SK-N-SH (cell line): ENCODE results near the gene JOSD2.

Source experiments
- EP300 ChIP-seq, 2 experiments: IDR thresholded peaks; 2 replicates each; pipeline versions ENCODE4 v1.4.0 to v1.6.1; 2012; ENCODE audit warnings: borderline replicate concordance in 1 of 2, low read depth in 1 of 2, low read length in 1 of 2
- EZH2phosphoT487 ChIP-seq: fragments of 200-600 bp; sonication (generic); IDR thresholded peaks from 2 replicates; pipeline ENCODE4 v1.6.1; 2017; ENCODE audit warnings: low read depth, mixed run types, mild to moderate bottlenecking, antibody characterized with exemption, moderate library complexity, borderline replicate concordance
- FOSL2 ChIP-seq: IDR thresholded peaks from 2 replicates; pipeline ENCODE4 v1.4.0; 2012; ENCODE audit warnings: low read depth, mild to moderate bottlenecking, moderate library complexity, borderline replicate concordance
- MXI1 ChIP-seq: IDR thresholded peaks from 2 replicates; pipeline ENCODE4 v1.6.1; 2012; ENCODE audit warnings: mild to moderate bottlenecking, low read depth, low read length, improper control_type of control experiment
- NFIC ChIP-seq: IDR thresholded peaks from 2 replicates; pipeline ENCODE4 v1.4.0; 2012; ENCODE audit warnings: borderline replicate concordance
- NRF1 ChIP-seq: IDR thresholded peaks from 2 replicates; pipeline ENCODE4 v1.6.1; 2012; ENCODE audit warnings: low read depth, mild to moderate bottlenecking, low read length
- POLR2AphosphoS5 ChIP-seq: IDR thresholded peaks from 2 replicates; pipeline ENCODE4 v1.6.1; 2012; ENCODE audit warnings: low read depth, low read length
- RCOR1 ChIP-seq: fragments of 150-350 bp; IDR thresholded peaks from 2 replicates; pipeline ENCODE4 v1.6.1; 2017; ENCODE audit warnings: antibody characterized with exemption, low read length
- RFX5 ChIP-seq: IDR thresholded peaks from 2 replicates; pipeline ENCODE4 v1.6.1; 2012; ENCODE audit warnings: mild to moderate bottlenecking, improper control_type of control experiment, low read length
- TCF12 ChIP-seq: IDR thresholded peaks from 2 replicates; pipeline ENCODE4 v1.4.0; 2012
- TEAD4 ChIP-seq: IDR thresholded peaks from 2 replicates; pipeline ENCODE4 v1.4.0; 2012; ENCODE audit warnings: mild to moderate bottlenecking, borderline replicate concordance; ENCODE audit not compliant: insufficient read depth
- TF ChIP-seq, protein P1 (sequence below): fragments of 200-600 bp; sonication (generic); IDR thresholded peaks from 2 replicates; pipeline ENCODE4 v1.6.1; 2017; ENCODE audit warnings: antibody characterized with exemption, mild to moderate bottlenecking, moderate library complexity
- TF ChIP-seq, protein P2 (sequence below): IDR thresholded peaks from 2 replicates; pipeline ENCODE4 v1.6.1; 2012; ENCODE audit warnings: mild to moderate bottlenecking, low read depth, low read length, moderate library complexity
- TF ChIP-seq, protein P3 (sequence below): IDR thresholded peaks from 2 replicates; pipeline ENCODE4 v1.4.0; 2012; ENCODE audit warnings: low read depth

DNA sequence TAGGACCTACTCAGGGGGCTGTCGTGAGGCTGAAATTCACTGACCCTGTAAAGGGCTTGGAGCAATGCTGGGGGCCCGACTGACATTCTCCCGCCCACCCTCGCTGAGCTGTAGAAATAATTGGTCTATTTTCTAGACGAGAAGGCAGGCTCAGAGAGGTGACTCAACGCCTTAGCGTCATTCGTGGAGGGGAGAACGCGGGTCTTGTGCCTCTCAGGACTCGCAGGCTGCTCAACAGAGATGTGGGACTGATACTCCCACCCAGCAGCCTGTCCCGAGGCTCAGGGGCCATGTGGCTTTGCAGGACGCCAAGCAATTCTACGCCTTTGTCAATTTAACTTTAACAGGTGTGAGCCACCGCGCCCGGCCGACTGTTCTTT, 26.3 kb upstream of the JOSD2 start:
- TF ChIP-seq, protein P1, sequence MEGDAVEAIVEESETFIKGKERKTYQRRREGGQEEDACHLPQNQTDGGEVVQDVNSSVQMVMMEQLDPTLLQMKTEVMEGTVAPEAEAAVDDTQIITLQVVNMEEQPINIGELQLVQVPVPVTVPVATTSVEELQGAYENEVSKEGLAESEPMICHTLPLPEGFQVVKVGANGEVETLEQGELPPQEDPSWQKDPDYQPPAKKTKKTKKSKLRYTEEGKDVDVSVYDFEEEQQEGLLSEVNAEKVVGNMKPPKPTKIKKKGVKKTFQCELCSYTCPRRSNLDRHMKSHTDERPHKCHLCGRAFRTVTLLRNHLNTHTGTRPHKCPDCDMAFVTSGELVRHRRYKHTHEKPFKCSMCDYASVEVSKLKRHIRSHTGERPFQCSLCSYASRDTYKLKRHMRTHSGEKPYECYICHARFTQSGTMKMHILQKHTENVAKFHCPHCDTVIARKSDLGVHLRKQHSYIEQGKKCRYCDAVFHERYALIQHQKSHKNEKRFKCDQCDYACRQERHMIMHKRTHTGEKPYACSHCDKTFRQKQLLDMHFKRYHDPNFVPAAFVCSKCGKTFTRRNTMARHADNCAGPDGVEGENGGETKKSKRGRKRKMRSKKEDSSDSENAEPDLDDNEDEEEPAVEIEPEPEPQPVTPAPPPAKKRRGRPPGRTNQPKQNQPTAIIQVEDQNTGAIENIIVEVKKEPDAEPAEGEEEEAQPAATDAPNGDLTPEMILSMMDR = no peak
- TF ChIP-seq, protein P2, sequence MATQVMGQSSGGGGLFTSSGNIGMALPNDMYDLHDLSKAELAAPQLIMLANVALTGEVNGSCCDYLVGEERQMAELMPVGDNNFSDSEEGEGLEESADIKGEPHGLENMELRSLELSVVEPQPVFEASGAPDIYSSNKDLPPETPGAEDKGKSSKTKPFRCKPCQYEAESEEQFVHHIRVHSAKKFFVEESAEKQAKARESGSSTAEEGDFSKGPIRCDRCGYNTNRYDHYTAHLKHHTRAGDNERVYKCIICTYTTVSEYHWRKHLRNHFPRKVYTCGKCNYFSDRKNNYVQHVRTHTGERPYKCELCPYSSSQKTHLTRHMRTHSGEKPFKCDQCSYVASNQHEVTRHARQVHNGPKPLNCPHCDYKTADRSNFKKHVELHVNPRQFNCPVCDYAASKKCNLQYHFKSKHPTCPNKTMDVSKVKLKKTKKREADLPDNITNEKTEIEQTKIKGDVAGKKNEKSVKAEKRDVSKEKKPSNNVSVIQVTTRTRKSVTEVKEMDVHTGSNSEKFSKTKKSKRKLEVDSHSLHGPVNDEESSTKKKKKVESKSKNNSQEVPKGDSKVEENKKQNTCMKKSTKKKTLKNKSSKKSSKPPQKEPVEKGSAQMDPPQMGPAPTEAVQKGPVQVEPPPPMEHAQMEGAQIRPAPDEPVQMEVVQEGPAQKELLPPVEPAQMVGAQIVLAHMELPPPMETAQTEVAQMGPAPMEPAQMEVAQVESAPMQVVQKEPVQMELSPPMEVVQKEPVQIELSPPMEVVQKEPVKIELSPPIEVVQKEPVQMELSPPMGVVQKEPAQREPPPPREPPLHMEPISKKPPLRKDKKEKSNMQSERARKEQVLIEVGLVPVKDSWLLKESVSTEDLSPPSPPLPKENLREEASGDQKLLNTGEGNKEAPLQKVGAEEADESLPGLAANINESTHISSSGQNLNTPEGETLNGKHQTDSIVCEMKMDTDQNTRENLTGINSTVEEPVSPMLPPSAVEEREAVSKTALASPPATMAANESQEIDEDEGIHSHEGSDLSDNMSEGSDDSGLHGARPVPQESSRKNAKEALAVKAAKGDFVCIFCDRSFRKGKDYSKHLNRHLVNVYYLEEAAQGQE = no peak
- TF ChIP-seq TCF12 = no peak
- no peak for TF ChIP-seq MXI1
- TF ChIP-seq RCOR1 = no peak
- TF ChIP-seq, protein P3, sequence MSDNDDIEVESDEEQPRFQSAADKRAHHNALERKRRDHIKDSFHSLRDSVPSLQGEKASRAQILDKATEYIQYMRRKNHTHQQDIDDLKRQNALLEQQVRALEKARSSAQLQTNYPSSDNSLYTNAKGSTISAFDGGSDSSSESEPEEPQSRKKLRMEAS = no peak
- no peak for TF ChIP-seq TEAD4
- TF ChIP-seq POLR2AphosphoS5 = no peak
- TF ChIP-seq NFIC = no peak
- no peak for TF ChIP-seq NRF1
- no peak for TF ChIP-seq EZH2phosphoT487
- no peak for TF ChIP-seq RFX5
- TF ChIP-seq FOSL2 = no peak
- no peak for TF ChIP-seq EP300 (IDR thresholded peaks at IDR 0.05; ENCODE audit: borderline replicate concordance in 1 of 2, low read depth in 1 of 2, low read length in 1 of 2)
